H1 (cell line): ENCODE data around the gene CDYL2.

Experiments used
- CTCF ChIP-seq, 3 experiments: IDR thresholded peaks; 1 replicate in 2 of 3; 2 replicates in 1 of 3; pipeline versions ENCODE4 v1.5.1 to v1.6.1; 2011; ENCODE audit warnings: low read length in 3 of 3, mild to moderate bottlenecking in 3 of 3, inconsistent platforms in 2 of 3, low read depth in 1 of 3, moderate library complexity in 1 of 3; ENCODE audit not compliant: insufficient read depth in 1 of 3; ENCODE audit errors: control extremely low read depth in 1 of 3
- MAX ChIP-seq: IDR thresholded peaks from 2 replicates; pipeline ENCODE4 v1.6.1; 2012; ENCODE audit warnings: inconsistent platforms
- SP4 ChIP-seq: IDR thresholded peaks from 2 replicates; pipeline ENCODE4 v1.6.1; 2012; ENCODE audit warnings: low read length, inconsistent platforms
- TAF1 ChIP-seq: IDR thresholded peaks from 2 replicates; pipeline ENCODE4 v1.6.1; 2011; ENCODE audit warnings: mild to moderate bottlenecking, low read depth, low read length
- TCF12 ChIP-seq: IDR thresholded peaks from 2 replicates; pipeline ENCODE4 v1.6.1; 2011; ENCODE audit warnings: low read depth, mild to moderate bottlenecking, low read length
- YY1 ChIP-seq: IDR thresholded peaks from 2 replicates; pipeline ENCODE4 v1.6.1; 2011; ENCODE audit warnings: low read depth, mild to moderate bottlenecking, low read length

GRCh38 chr16:80596507-80597207 is 207.7 kb downstream of the CDYL2 start:
- TF ChIP-seq CTCF (IDR thresholded peaks at IDR 0.05; ENCODE audit: control extremely low read depth in 1 of 3, insufficient read depth in 1 of 3, low read depth in 1 of 3, low read length in 3 of 3) (no peak), TAF1 (no peak), MAX (no peak), TCF12 (no peak), YY1 (no peak), SP4 (no peak)
